A549 (cell line): ENCODE results near the gene NPLOC4. TPM values are rescaled to one million over a fixed set of nuclear protein-coding genes. Genes with fewer than 3 reads are reported as not detected.

Experiments
- ATAC-seq, 2 experiments: fragments of 200-7000 bp in 1 of 2; fragments of >200 bp in 1 of 2; cut with Nextera tagmentation in 1 of 2; cut with Tn5 transposase in 1 of 2; 3 replicates each; pipeline versions ENCODE4 v1.8.0 to v1.9.1; 2018 to 2020; ENCODE audit warnings: mild to moderate bottlenecking in 1 of 2, moderate library complexity in 1 of 2
- CTCF ChIA-PET: fragments of 300-600 bp; sonication (Branson Sonifier 250); formaldehyde crosslinking; extraction: SDS; loops from one replicate; lab custom pipeline; 2021; ENCODE audit warnings: antibody characterized with exemption, inconsistent platforms; lab: Yijun Ruan, JAX
- POLR2A ChIA-PET: fragments of 350-600 bp; formaldehyde crosslinking; extraction: SDS; loops from one replicate; lab custom pipeline; 2021; ENCODE audit warnings: antibody characterized with exemption, inconsistent platforms; lab: Yijun Ruan, JAX
- DNase-seq, 2 experiments: peaks; one replicate each; pipeline versions ENCODE4 v3.0.0 to v3.0.0-alpha.2; 2011 to 2016; ENCODE audit warnings: low read depth in 1 of 2, low spot score in 1 of 2
- FAIRE-seq: peaks from 2 replicates; lab custom pipeline; 2011; peaks lifted over from hg19 to GRCh38; lab: Jason Lieb, UNC
- H3K27ac ChIP-seq, 2 experiments: fragments of >200 bp; sonication (Bioruptor Twin); formaldehyde crosslinking; 3 replicates each; pipeline ENCODE4 v1.5.1; 2016 to 2017
- H3K4me1 ChIP-seq: fragments of >200 bp; sonication (Bioruptor Twin); formaldehyde crosslinking; 3 replicates; pipeline ENCODE4 v1.6.1; 2016
- H3K4me2 ChIP-seq: fragments of >200 bp; sonication (Bioruptor Twin); formaldehyde crosslinking; 3 replicates; pipeline ENCODE4 v1.6.1; 2016
- H3K4me3 ChIP-seq: fragments of >200 bp; sonication (Bioruptor Twin); formaldehyde crosslinking; 3 replicates; pipeline ENCODE4 v1.5.1; 2016
- H3K9me3 ChIP-seq: fragments of >200 bp; sonication (Bioruptor Twin); formaldehyde crosslinking; 3 replicates; pipeline ENCODE4 v1.6.1; 2016
- CBX2 ChIP-seq: fragments of 200-600 bp; sonication (generic); IDR thresholded peaks from 2 replicates; pipeline ENCODE4 v1.6.1; 2016; ENCODE audit warnings: low read depth, mild to moderate bottlenecking, borderline replicate concordance
- CEBPB ChIP-seq, 2 experiments: fragments of >200 bp in 1 of 2; sonication (Bioruptor Twin) in 1 of 2; formaldehyde crosslinking in 1 of 2; IDR thresholded peaks; 2 replicates each; pipeline ENCODE4 v1.6.1; 2012 to 2016
- EHF ChIP-seq: fragments of 250-450 bp; sonication (Bioruptor Pico); IDR thresholded peaks from 2 replicates; pipeline ENCODE4 v1.5.0; 2020; ENCODE audit warnings: mild to moderate bottlenecking
- EP300 ChIP-seq, 2 experiments: fragments of >200 bp; sonication (Bioruptor Twin); formaldehyde crosslinking; IDR thresholded peaks; 2 replicates in 1 of 2; 3 replicates in 1 of 2; pipeline ENCODE4 v1.6.1; 2016 to 2017
- ESRRA ChIP-seq: fragments of 150-350 bp; IDR thresholded peaks from 2 replicates; pipeline ENCODE4 v1.6.1; 2014; ENCODE audit warnings: mild to moderate bottlenecking, low read length, borderline replicate concordance
- FOSB ChIP-seq: fragments of 250-450 bp; sonication (Bioruptor Pico); IDR thresholded peaks from 2 replicates; pipeline ENCODE4 v1.5.0; 2020; ENCODE audit warnings: mild to moderate bottlenecking, moderate library complexity
- FOSL2 ChIP-seq, 2 experiments: fragments of 450-650 bp in 1 of 2; fragments of >200 bp in 1 of 2; sonication (Bioruptor Twin) in 1 of 2; formaldehyde crosslinking; IDR thresholded peaks; 2 replicates each; pipeline versions ENCODE4 v1.5.0 to v1.6.1; 2016 to 2020; ENCODE audit warnings: mild to moderate bottlenecking in 1 of 2, moderate library complexity in 1 of 2
- GATA3 ChIP-seq: IDR thresholded peaks from 2 replicates; pipeline ENCODE4 v1.6.1; 2012; ENCODE audit warnings: borderline replicate concordance
- HOXA7 ChIP-seq: fragments of 250-450 bp; sonication (Bioruptor Pico); IDR thresholded peaks from 2 replicates; pipeline ENCODE4 v1.5.0; 2020; ENCODE audit warnings: mild to moderate bottlenecking, moderate library complexity
- HOXB13 ChIP-seq: fragments of 250-450 bp; sonication (Bioruptor Pico); IDR thresholded peaks from 2 replicates; pipeline ENCODE4 v1.5.0; 2020; ENCODE audit warnings: low read depth, mild to moderate bottlenecking, moderate library complexity
- HOXB5 ChIP-seq: fragments of 250-450 bp; sonication (Bioruptor Pico); IDR thresholded peaks from 2 replicates; pipeline ENCODE4 v1.5.0; 2020; ENCODE audit warnings: mild to moderate bottlenecking, moderate library complexity
- JUN ChIP-seq, 2 experiments: fragments of >200 bp; sonication (Bioruptor Twin); formaldehyde crosslinking; IDR thresholded peaks; 2 replicates in 1 of 2; 3 replicates in 1 of 2; pipeline ENCODE4 v1.6.1; 2016 to 2017
- KDM1A ChIP-seq: fragments of 200-600 bp; sonication (generic); IDR thresholded peaks from 2 replicates; pipeline ENCODE4 v1.6.1; 2016; ENCODE audit warnings: low read depth, mild to moderate bottlenecking
- MAFK ChIP-seq: fragments of 450-650 bp; IDR thresholded peaks from 2 replicates; pipeline ENCODE4 v1.6.1; 2014; ENCODE audit not compliant: partially characterized antibody
- MAZ ChIP-seq: fragments of 150-350 bp; IDR thresholded peaks from 2 replicates; pipeline ENCODE4 v1.6.1; 2014; ENCODE audit warnings: antibody characterized with exemption, low read depth, low read length, borderline replicate concordance
- NFE2L2 ChIP-seq: fragments of 150-350 bp; conservative IDR thresholded peaks from 2 replicates; pipeline ENCODE4 v1.6.1; 2014; ENCODE audit warnings: low read length
- NPAS2 ChIP-seq: fragments of 250-450 bp; sonication (Bioruptor Pico); IDR thresholded peaks from 2 replicates; pipeline ENCODE4 v1.8.0; 2022; ENCODE audit warnings: mild to moderate bottlenecking, moderate library complexity, borderline replicate concordance
- NR3C1 ChIP-seq: fragments of >200 bp; sonication (Bioruptor Twin); formaldehyde crosslinking; IDR thresholded peaks from 3 replicates; pipeline ENCODE4 v1.6.1; 2017
- POLR2A ChIP-seq: IDR thresholded peaks from 2 replicates; pipeline ENCODE4 v1.6.1; 2012; ENCODE audit warnings: mild to moderate bottlenecking, low read length
- POLR2AphosphoS2 ChIP-seq: conservative IDR thresholded peaks from 2 replicates; pipeline ENCODE4 v1.6.1; 2012; ENCODE audit warnings: low read length, improper control_type of control experiment, inconsistent platforms
- RARB ChIP-seq: fragments of 250-450 bp; sonication (Bioruptor Pico); IDR thresholded peaks from 2 replicates; pipeline ENCODE4 v1.8.0; 2021; ENCODE audit warnings: mild to moderate bottlenecking, moderate library complexity
- RNF2 ChIP-seq: fragments of 200-600 bp; sonication (generic); IDR thresholded peaks from 2 replicates; pipeline ENCODE4 v1.6.1; 2016; ENCODE audit warnings: low read depth, mild to moderate bottlenecking, antibody characterized with exemption, moderate library complexity, borderline replicate concordance
- SMC3 ChIP-seq: fragments of >200 bp; sonication (Bioruptor Twin); formaldehyde crosslinking; IDR thresholded peaks from 3 replicates; pipeline ENCODE4 v1.6.1; 2018; ENCODE audit warnings: inconsistent platforms
- TP53 ChIP-seq: fragments of 250-450 bp; sonication (Bioruptor Pico); IDR thresholded peaks from 2 replicates; pipeline ENCODE4 v1.5.0; 2021; ENCODE audit warnings: mild to moderate bottlenecking, moderate library complexity
- WGBS: methylation state at CpG from one replicate; pipeline ENCODE4 v1.1.6; 2017; ENCODE audit errors: missing lambda C conversion rate; 5-methylcytosine and 5-hydroxymethylcytosine counted together
- polyA plus RNA-seq, 4 experiments: library from polyadenylated mRNA; depleted of rRNA in 3 of 4; stranded (reverse); fragments of >200 nt; fragmentation: RNase III in 1 of 4; extraction: RNeasy Plus Mini Kit Qiagen cat#74134 plus additional on column Dnase treatment in 1 of 4; gene quantifications; 2 replicates in 3 of 4; 3 replicates in 1 of 4; pipeline ENCODE4 v1.2.3, GENCODE V29; 2011 to 2017
- TF ChIP-seq, protein P1 (sequence below): fragments of 200-600 bp; sonication (generic); IDR thresholded peaks from 2 replicates; pipeline ENCODE4 v1.6.1; 2016; ENCODE audit warnings: antibody characterized with exemption, mild to moderate bottlenecking, moderate library complexity
- TF ChIP-seq, protein P2 (sequence below): IDR thresholded peaks from 2 replicates; pipeline ENCODE4 v1.6.1; 2012
- TF ChIP-seq, protein P3 (sequence below): fragments of >200 bp; sonication (Bioruptor Twin); formaldehyde crosslinking; IDR thresholded peaks from 2 replicates; pipeline ENCODE4 v1.6.1; 2016
- TF ChIP-seq, protein P4 (sequence below): fragments of >200 bp; sonication (Bioruptor Twin); formaldehyde crosslinking; IDR thresholded peaks from 3 replicates; pipeline ENCODE4 v1.5.1; 2016
- TF ChIP-seq, protein P5 (sequence below): IDR thresholded peaks from 2 replicates; pipeline ENCODE4 v1.6.1; 2012

The NPLOC4 gene
- polyA plus RNA-seq, 2 of the 4 experiments (the other 2 are of a cell fraction), result 98.5 to 101 TPM

DNA sequence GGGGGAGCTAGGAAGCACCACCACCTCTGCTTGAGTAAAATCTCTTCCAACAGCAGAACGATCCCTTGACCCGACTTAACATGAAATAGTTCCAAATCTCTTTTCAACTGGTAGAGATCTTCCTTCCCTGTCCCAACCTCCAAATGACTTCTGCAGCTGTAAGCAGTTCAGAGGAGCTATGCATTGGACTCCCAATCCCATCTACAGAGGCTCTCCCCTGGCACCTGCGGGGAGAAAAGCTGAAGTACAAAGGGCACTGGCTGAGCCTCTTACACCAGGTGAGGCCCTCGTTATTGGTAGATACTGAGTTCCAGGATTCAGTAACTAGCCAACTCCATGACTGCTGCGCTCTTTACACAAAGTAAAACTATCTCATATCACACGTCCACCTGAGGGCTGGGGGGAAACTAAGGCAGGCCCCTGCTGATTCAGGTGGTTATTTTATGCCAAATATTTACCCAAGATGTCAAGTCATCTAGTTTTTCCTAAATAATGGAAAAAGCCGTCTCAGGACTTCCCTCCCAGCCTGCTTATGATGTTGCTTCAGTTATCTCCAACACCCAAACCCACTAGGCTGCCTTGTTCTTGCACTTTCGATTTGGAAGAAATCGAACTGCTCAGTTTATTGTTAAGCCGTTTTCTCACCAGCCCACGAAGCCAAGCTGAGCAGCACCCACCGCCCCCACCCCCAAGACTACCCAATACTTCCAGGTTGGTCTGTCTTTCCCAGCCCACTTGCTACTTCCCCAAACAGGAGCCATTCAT is 127.5 kb downstream of the NPLOC4 start (continued):
- no peak for TF ChIP-seq FOSL2 (IDR thresholded peaks at IDR 0.05)
- peak; percentile 2; the same call in 1 of the 2 replicates for TF ChIP-seq FOSL2 (CRISPR knock-in tag; IDR thresholded peaks at IDR 0.05)
- TF ChIP-seq HOXA7 (CRISPR knock-in tag), result peak; percentile 96; the same call in 1 of the 2 replicates
- 0 out of 2 replicates have a peak, but pooled peaks have one; percentile 10 for TF ChIP-seq RARB
- TF ChIP-seq CBX2, result no peak
- peak; percentile 1 for TF ChIP-seq MAFK
- 0 out of 3 replicates have a peak, but pooled peaks have one; percentile 4 for TF ChIP-seq SMC3
- TF ChIP-seq TP53 (CRISPR knock-in tag), result peak; percentile 91
- TF ChIP-seq NFE2L2, result no peak
- TF ChIP-seq ESRRA, result no peak
- TF ChIP-seq, protein P1, sequence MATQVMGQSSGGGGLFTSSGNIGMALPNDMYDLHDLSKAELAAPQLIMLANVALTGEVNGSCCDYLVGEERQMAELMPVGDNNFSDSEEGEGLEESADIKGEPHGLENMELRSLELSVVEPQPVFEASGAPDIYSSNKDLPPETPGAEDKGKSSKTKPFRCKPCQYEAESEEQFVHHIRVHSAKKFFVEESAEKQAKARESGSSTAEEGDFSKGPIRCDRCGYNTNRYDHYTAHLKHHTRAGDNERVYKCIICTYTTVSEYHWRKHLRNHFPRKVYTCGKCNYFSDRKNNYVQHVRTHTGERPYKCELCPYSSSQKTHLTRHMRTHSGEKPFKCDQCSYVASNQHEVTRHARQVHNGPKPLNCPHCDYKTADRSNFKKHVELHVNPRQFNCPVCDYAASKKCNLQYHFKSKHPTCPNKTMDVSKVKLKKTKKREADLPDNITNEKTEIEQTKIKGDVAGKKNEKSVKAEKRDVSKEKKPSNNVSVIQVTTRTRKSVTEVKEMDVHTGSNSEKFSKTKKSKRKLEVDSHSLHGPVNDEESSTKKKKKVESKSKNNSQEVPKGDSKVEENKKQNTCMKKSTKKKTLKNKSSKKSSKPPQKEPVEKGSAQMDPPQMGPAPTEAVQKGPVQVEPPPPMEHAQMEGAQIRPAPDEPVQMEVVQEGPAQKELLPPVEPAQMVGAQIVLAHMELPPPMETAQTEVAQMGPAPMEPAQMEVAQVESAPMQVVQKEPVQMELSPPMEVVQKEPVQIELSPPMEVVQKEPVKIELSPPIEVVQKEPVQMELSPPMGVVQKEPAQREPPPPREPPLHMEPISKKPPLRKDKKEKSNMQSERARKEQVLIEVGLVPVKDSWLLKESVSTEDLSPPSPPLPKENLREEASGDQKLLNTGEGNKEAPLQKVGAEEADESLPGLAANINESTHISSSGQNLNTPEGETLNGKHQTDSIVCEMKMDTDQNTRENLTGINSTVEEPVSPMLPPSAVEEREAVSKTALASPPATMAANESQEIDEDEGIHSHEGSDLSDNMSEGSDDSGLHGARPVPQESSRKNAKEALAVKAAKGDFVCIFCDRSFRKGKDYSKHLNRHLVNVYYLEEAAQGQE, result 0 out of 2 replicates have a peak, but pooled peaks have one; percentile 23
- TF ChIP-seq HOXB5 (CRISPR knock-in tag), result peak; percentile 10; the same call in 1 of the 2 replicates
- TF ChIP-seq, protein P2, sequence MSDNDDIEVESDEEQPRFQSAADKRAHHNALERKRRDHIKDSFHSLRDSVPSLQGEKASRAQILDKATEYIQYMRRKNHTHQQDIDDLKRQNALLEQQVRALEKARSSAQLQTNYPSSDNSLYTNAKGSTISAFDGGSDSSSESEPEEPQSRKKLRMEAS, result peak; percentile 2; the same call in 1 of the 2 replicates
- TF ChIP-seq POLR2AphosphoS2, result peak; percentile 91

DNA sequence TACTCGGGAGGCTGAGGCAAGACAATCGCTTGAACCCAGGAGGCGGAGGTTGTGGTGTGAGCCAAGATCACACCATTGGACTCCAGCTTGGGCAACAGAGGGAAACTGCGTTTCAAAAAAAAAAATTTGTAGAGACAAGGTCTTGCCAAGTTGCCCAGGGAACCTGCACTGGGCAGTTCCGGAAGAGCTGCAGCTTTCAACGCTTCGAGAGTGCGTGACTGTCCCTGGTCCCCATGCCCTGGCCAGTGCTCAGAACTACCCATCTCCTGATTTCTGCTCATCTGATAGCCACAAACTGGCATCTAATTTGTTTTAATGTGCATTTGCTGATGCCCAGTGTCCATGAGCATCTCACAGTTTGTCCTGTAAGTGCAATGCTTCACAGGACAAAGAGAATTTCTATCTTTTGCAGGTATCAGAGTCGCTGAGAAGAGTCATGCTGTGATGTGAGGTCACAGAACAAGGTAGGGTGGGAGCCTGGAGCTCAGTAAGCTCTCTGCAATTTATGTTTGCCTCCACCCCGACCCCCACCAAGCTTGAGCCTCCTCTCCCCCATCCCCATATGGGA is 128.2 kb downstream of the NPLOC4 start:
- Histone ChIP-seq H3K4me2 (peak overlapping the region; percentile 82), H3K27ac (peak overlapping the region; percentile 99; a peak in 3 of 6 replicates), H3K4me1 (peaks cover 7% of the 10 kb centered on the region; the same call in 1 of the 3 replicates), H3K9me3 (no peaks in the 10 kb centered on the region), H3K4me3 (peak overlapping the region; percentile 83)
- WGBS, result 54% methylated on average over 10 of the region's 10 CpGs
- ChIA-PET CTCF (interaction anchor here (0.6 to 4.9 kb wide), 12 partner anchors 10 to 434 kb away, joined by 3 to 34 read pairs (median 3); no protein-coding TSS in a partner anchor), POLR2A (interaction anchor here (0.7 to 4.4 kb wide), 7 partner anchors 9 to 114 kb away, joined by 3 to 19 read pairs (median 5); partner anchors contain the start of gene BAHCC1)
- DNase-seq (peak in 1 of 2 experiments; percentile 76), FAIRE-seq (no peak), ATAC-seq (no peak)
- TF ChIP-seq CEBPB (IDR thresholded peaks at IDR 0.05) (peak in 1 of 2 experiments; percentile 24; a peak in 1 of 4 replicates), GATA3 (peak; percentile 7; the same call in 1 of the 2 replicates), EHF (CRISPR knock-in tag) (peak; percentile 86), HOXA7 (CRISPR knock-in tag) (peak; percentile 98), FOSB (CRISPR knock-in tag) (peak; percentile 97), POLR2A (peak; percentile 36), NPAS2 (no peak), RNF2 (no peak), POLR2AphosphoS2 (peak; percentile 95), MAZ (no peak), FOSL2 (IDR thresholded peaks at IDR 0.05) (no peak), FOSL2 (CRISPR knock-in tag; IDR thresholded peaks at IDR 0.05) (peak; percentile 8), TP53 (CRISPR knock-in tag) (peak; percentile 88), HOXB5 (CRISPR knock-in tag) (peak; percentile 24; the same call in 1 of the 2 replicates), HOXB13 (CRISPR knock-in tag) (0 out of 2 replicates have a peak, but pooled peaks have one; percentile 15), JUN (IDR thresholded peaks at IDR 0.05) (no peak), NR3C1 (no peak), EP300 (IDR thresholded peaks at IDR 0.05) (no peak), KDM1A (no peak)
- TF ChIP-seq, protein P3, sequence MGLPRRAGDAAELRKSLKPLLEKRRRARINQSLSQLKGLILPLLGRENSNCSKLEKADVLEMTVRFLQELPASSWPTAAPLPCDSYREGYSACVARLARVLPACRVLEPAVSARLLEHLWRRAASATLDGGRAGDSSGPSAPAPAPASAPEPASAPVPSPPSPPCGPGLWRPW, result no peak
- TF ChIP-seq, protein P2, result peak; percentile 22
- TF ChIP-seq, protein P4, sequence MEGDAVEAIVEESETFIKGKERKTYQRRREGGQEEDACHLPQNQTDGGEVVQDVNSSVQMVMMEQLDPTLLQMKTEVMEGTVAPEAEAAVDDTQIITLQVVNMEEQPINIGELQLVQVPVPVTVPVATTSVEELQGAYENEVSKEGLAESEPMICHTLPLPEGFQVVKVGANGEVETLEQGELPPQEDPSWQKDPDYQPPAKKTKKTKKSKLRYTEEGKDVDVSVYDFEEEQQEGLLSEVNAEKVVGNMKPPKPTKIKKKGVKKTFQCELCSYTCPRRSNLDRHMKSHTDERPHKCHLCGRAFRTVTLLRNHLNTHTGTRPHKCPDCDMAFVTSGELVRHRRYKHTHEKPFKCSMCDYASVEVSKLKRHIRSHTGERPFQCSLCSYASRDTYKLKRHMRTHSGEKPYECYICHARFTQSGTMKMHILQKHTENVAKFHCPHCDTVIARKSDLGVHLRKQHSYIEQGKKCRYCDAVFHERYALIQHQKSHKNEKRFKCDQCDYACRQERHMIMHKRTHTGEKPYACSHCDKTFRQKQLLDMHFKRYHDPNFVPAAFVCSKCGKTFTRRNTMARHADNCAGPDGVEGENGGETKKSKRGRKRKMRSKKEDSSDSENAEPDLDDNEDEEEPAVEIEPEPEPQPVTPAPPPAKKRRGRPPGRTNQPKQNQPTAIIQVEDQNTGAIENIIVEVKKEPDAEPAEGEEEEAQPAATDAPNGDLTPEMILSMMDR, result no peak
- TF ChIP-seq, protein P5, sequence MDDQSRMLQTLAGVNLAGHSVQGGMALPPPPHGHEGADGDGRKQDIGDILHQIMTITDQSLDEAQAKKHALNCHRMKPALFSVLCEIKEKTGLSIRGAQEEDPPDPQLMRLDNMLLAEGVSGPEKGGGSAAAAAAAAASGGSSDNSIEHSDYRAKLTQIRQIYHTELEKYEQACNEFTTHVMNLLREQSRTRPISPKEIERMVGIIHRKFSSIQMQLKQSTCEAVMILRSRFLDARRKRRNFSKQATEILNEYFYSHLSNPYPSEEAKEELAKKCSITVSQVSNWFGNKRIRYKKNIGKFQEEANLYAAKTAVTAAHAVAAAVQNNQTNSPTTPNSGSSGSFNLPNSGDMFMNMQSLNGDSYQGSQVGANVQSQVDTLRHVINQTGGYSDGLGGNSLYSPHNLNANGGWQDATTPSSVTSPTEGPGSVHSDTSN, result peak; percentile 65; the same call in 1 of the 2 replicates
